ENCODE data around the gene BSDC1. TPM values are rescaled to one million over a fixed set of nuclear protein-coding genes. Genes with fewer than 3 reads are reported as not detected.

The BSDC1 gene
- total RNA-seq, 6 experiments from 2014 or later = 44.5 to 73.1 (median 62.1) TPM

- peaks cover 0 to 33% (median 6%) of the 10 kb centered on the region in 4 donors for H3K36me3 ChIP-seq
- intact Hi-C loops (cut with DNase I) = loop anchor here in 1 of 2 donors (10.0 kb wide), 1 partner anchor 148 kb away; no protein-coding TSS in a partner anchor
- no peaks in the 10 kb centered on the region for H3K27me3 ChIP-seq
- ATAC-seq (peak in 1 of 4 donors; percentile 2), DNase-seq (no peak)
- peak within 1 kb of the TSS; percentile 13 to 37 (median 29) for H3K27ac ChIP-seq
- peaks cover 0 to 23% (median 6%) of the 10 kb centered on the region in 4 donors for H3K4me1 ChIP-seq
- no peak for TF ChIP-seq CTCF (IDR thresholded peaks at IDR 0.05)
- no peak for TF ChIP-seq POLR2A (IDR thresholded peaks at IDR 0.05)
- H3K4me3 ChIP-seq = peak within 1 kb of the TSS; percentile 17 to 43 (median 36)
- WGBS (ENCODE audit: insufficient coverage, low coverage, low lambda C conversion rate, missing lambda C conversion rate) = 74% methylated on average over 17 of the region's 17 CpGs
- no peaks in the 10 kb centered on the region for H3K9me3 ChIP-seq
Measured at GRCh38 chr1:32362474-32363313, 31.5 kb downstream of the BSDC1 start, which contains the start of the genes FAM229A and TSSK3. FAM229A (minus strand) TSS chr1:32362485; CDS start chr1:32362091, 394 bp downstream. TSSK3 (plus strand) TSS chr1:32362539; CDS start chr1:32362702, 163 bp downstream.

GRCh38 chr1:32361674-32362473, 32.4 kb downstream of the BSDC1 start:
- H3K27me3 ChIP-seq = no peaks in the 10 kb centered on the region
- H3K4me1 ChIP-seq = peaks cover 0 to 24% (median 6%) of the 10 kb centered on the region in 4 donors
- H3K4me3 ChIP-seq = peak overlapping the region; percentile 17 to 43 (median 36)
- peak; percentile 67 to 79 (median 67) for DNase-seq
- H3K36me3 ChIP-seq = peaks cover 0 to 24% (median 4%) of the 10 kb centered on the region in 4 donors
- TF ChIP-seq POLR2A (IDR thresholded peaks at IDR 0.05) = no peak
- peak; percentile 20 to 42 (median 34) for TF ChIP-seq CTCF (IDR thresholded peaks at IDR 0.05)
- peak overlapping the region; percentile 13 to 37 (median 29) for H3K27ac ChIP-seq
- H3K9me3 ChIP-seq = no peaks in the 10 kb centered on the region
- 0% methylated on average over 2 of the region's 91 CpGs for WGBS (ENCODE audit: insufficient coverage, low coverage, low lambda C conversion rate, missing lambda C conversion rate)
- intact Hi-C loops (cut with DNase I) = loop anchor here in 1 of 2 donors (10.0 kb wide), 1 partner anchor 147 kb away; no protein-coding TSS in a partner anchor
- ATAC-seq = peak; percentile 66 to 72 (median 71)

GRCh38 chr1:32361308-32361673, 33.0 kb downstream of the BSDC1 start:
- TF ChIP-seq POLR2A (IDR thresholded peaks at IDR 0.05) = no peak
- TF ChIP-seq CTCF (IDR thresholded peaks at IDR 0.05) = no peak
- Histone ChIP-seq H3K27ac (no peak overlapping the region), H3K27me3 (no peaks in the 10 kb centered on the region), H3K36me3 (peaks cover 0 to 19% (median 1%) of the 10 kb centered on the region in 4 donors), H3K4me1 (peaks cover 0 to 24% (median 6%) of the 10 kb centered on the region in 4 donors), H3K9me3 (no peaks in the 10 kb centered on the region), H3K4me3 (peak overlapping the region; percentile 17 to 43 (median 36))
- intact Hi-C loops (cut with DNase I) = loop anchor here in 1 of 2 donors (10.0 kb wide), 1 partner anchor 146 kb away; no protein-coding TSS in a partner anchor
- DNase-seq (no peak), ATAC-seq (no peak)
- no CpG with 5 or more reads among the region's 35 CpGs for WGBS (ENCODE audit: insufficient coverage, low coverage, low lambda C conversion rate, missing lambda C conversion rate)

GRCh38 chr1:32358435-32358834, 35.8 kb downstream of the BSDC1 start:
- 19% methylated on average over 3 of the region's 3 CpGs for WGBS (ENCODE audit: insufficient coverage, low coverage, low lambda C conversion rate, missing lambda C conversion rate)
- H3K4me3 ChIP-seq = no peak overlapping the region
- ATAC-seq (peak in 1 of 4 donors; percentile 10), DNase-seq (no peak)
- peaks cover 0 to 24% (median 6%) of the 10 kb centered on the region in 4 donors for H3K4me1 ChIP-seq
- intact Hi-C loops (cut with DNase I) = no loop called here
- H3K27ac ChIP-seq = no peak overlapping the region
- H3K9me3 ChIP-seq = no peaks in the 10 kb centered on the region
- H3K27me3 ChIP-seq = no peaks in the 10 kb centered on the region
- TF ChIP-seq POLR2A (IDR thresholded peaks at IDR 0.05) (no peak), CTCF (IDR thresholded peaks at IDR 0.05) (no peak)
- peaks cover 0 to under 1% (median 0%) of the 10 kb centered on the region in 4 donors for H3K36me3 ChIP-seq
